Astrocyte of the spinal cord (primary cell): ENCODE measurements around the gene DOCK3.

Experiments
- DNase-seq: peaks from one replicate; pipeline ENCODE4 v3.0.0; 2011; ENCODE audit warnings: low read depth, low spot score
- H3K4me3 ChIP-seq: 2 replicates; pipeline ENCODE4 v1.5.1; 2011; ENCODE audit warnings: low read depth, mild to moderate bottlenecking, low read length, moderate library complexity
- CTCF ChIP-seq: IDR thresholded peaks from 2 replicates; pipeline ENCODE4 v1.5.1; 2012; ENCODE audit warnings: low read depth, mild to moderate bottlenecking, low read length, inconsistent platforms
- in situ Hi-C: cut with HindIII; loops from 2 replicates; pipeline ENCODE4 v1.10.0; 2017; ENCODE audit warnings: low sequenced_read_pairs

Gene DOCK3

DNA sequence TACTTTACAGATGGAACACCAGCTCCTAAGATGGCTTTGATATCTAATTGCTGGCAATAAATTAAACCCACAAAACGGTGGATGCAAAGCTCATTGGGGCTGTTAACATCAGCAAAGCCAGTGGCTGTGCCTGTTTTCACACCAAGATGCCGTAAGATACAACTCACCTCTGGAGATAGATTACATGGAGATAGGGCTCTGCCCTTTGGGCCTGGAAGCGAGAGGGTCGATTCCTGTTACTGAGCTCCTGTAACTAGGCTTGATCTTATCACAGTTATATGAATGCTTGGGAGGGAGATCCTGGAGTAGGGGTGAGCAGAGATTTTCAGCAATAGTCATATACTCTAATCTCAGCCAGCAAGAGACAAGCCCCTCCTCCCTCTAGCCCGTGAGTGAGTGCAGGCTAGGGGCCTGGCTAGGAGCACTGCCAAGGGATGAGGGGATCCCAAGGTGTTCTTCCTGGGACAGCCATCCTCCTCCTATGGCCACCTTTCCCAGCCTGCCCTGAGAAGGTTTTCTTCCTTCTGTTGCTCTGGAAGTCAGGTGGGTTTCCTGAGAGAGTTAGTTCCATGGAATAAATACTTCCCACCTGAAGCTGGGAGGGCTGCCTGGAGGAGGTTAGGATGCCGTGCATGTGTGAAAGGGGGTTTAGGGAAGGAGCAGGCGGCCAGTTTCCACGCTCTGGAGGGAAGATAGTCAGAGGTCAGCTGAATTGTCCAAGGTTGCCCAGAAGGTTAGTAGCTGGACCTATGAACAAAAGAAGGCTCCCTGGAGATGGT lies 18.1 kb upstream of the DOCK3 start:
- TF ChIP-seq CTCF = no peak
- DNase-seq = no peak
- in situ Hi-C loops = no loop called here
- H3K4me3 ChIP-seq = no peak overlapping the region

DNA sequence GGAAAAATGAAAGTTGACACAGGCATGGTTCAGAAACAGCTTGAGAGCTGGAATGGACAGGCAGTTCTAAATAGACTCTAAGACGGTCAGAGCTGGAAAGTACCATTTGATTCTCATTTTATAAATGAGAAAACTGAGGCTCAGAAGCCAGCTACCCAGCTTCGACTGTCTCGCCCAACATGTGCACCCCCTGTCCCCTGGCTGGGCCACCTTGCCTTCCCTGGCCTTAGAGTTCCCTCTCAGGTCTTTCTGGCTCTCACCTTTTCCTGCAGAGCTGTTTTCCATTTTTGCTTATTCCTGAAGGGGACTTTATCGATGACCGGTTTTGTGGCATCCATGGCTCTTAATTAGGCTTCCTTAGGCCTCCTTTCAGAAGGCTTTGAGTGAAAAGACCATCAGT lies 17.3 kb upstream of the DOCK3 start:
- no peak for TF ChIP-seq CTCF
- no peak overlapping the region for H3K4me3 ChIP-seq
- DNase-seq = no peak
- in situ Hi-C loops = no loop called here

- TF ChIP-seq CTCF = no peak
- in situ Hi-C loops = no loop called here
- no peak overlapping the region for H3K4me3 ChIP-seq
- DNase-seq = no peak
Measured at GRCh38 chr3:50657816-50658215, 16.9 kb upstream of the DOCK3 start.

DNA sequence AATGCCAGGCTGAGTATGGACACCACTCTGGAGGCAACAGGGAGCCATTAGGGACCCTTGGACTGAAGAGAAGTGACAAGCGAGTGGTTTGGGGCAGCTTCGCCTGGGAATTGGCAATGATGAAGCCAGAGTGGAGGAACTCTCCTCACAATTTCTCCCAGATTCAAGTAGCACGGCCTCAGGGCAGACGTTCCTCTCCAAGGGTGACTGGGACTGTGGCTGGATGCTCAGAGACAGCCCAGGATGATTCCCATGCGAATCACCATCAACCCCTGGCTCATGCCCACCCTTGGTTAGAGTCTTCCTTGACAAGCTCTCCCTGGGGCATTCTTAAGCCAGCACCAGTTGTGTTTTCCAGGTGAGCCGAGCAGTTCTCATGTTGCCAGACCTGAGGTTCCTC lies 16.3 kb upstream of the DOCK3 start:
- H3K4me3 ChIP-seq = no peak overlapping the region
- TF ChIP-seq CTCF = no peak
- no peak for DNase-seq
- in situ Hi-C loops = no loop called here

- in situ Hi-C loops = no loop called here
- no peak overlapping the region for H3K4me3 ChIP-seq
- no peak for TF ChIP-seq CTCF
- DNase-seq = no peak
Measured at GRCh38 chr3:50658831-50659230, 15.9 kb upstream of the DOCK3 start.

DNA sequence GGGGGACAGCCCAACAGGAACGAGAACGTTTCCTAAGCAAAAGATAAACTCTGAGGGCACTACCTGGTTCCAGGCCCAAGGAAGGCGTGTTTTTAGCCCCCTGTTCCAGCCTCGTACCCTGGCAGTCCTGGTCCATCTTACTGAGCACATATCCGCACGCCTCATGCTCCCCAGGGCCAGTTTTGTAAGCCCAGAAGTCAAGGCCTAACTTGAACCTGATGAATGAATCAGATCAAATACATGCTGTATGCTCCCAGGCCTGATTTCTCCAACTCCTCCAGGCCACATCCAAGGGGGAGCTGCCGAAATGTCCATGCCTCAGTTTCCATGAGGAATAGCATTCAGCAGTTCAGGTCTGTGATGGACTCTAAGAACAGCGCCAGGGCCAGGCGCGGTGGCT lies 14.3 kb upstream of the DOCK3 start:
- no peak for TF ChIP-seq CTCF
- DNase-seq = no peak
- in situ Hi-C loops = no loop called here
- H3K4me3 ChIP-seq = no peak overlapping the region
